ENCODE results near the gene HECW1. TPM values are rescaled to one million over a fixed set of nuclear protein-coding genes. Genes with fewer than 3 reads are reported as not detected.

The HECW1 gene
- polyA plus RNA-seq, 1 donor (not counting 4 experiments of a cell fraction or from before 2014, with no cell fraction given) = not detected

- TF ChIP-seq EZH2 (IDR thresholded peaks at IDR 0.05; ENCODE audit: low read length) (no peak), CTCF (optimal IDR thresholded peaks at IDR 0.05 in 1 of 3, IDR thresholded peaks at IDR 0.05 in 1 of 3, conservative IDR thresholded peaks at IDR 0.05 in 1 of 3; ENCODE audit: extremely low read depth in 1 of 3, insufficient read depth in 2 of 3, low read length in 3 of 3) (no peak)
- Histone ChIP-seq H3K9me3 (ENCODE audit: control insufficient read depth, low read depth, low read length) (no peaks in the 10 kb centered on the region), H3K4me2 (ENCODE audit: control insufficient read depth, extremely low read depth, insufficient read depth, low read depth, low read length) (no peak overlapping the region), H2AFZ (ENCODE audit: control insufficient read depth, low read length) (no peak overlapping the region), H3K9ac (ENCODE audit: control insufficient read depth, extremely low read depth, insufficient read depth, low read length) (no peak overlapping the region), H3K9me1 (ENCODE audit: control insufficient read depth, extremely low read depth, insufficient read depth, low read length) (no peaks in the 10 kb centered on the region), H3K27me3 (ENCODE audit: control insufficient read depth, extremely low read depth, insufficient read depth, low read length) (no peaks in the 10 kb centered on the region), H4K20me1 (ENCODE audit: control insufficient read depth, extremely low read depth, insufficient read depth, low read length) (no peaks in the 10 kb centered on the region), H3K27ac (ENCODE audit: control insufficient read depth, insufficient read depth, low read length) (no peak overlapping the region), H3K36me3 (ENCODE audit: control insufficient read depth in 2 of 2, extremely low read depth in 1 of 2, insufficient read depth in 2 of 2, low read length in 2 of 2) (no peaks in the 10 kb centered on the region), H3K4me3 (ENCODE audit: control insufficient read depth in 2 of 3, extremely low read depth in 1 of 3, insufficient read depth in 2 of 3, low read depth in 1 of 3, low read length in 3 of 3) (no peak overlapping the region), H3K4me1 (ENCODE audit: control insufficient read depth, extremely low read depth, insufficient read depth, low read length) (no peaks in the 10 kb centered on the region), H3K79me2 (ENCODE audit: control insufficient read depth, insufficient read depth, low read length) (no peaks in the 10 kb centered on the region)
- dilution Hi-C loops (cut with MboI; ENCODE audit: extremely low pct_ligation_motif_present, low sequenced_read_pairs) = no loop called here
- FAIRE-seq (no peak), DNase-seq (ENCODE audit: low read depth, low spot score) (no peak)
Observed at GRCh38 chr7:43431020-43431595, 318.7 kb downstream of the HECW1 start.

- no peaks in the 10 kb centered on the region for H3K36me3 ChIP-seq (ENCODE audit: control insufficient read depth in 2 of 2, extremely low read depth in 1 of 2, insufficient read depth in 2 of 2, low read length in 2 of 2)
- H3K9me1 ChIP-seq (ENCODE audit: control insufficient read depth, extremely low read depth, insufficient read depth, low read length) = no peaks in the 10 kb centered on the region
- H3K9ac ChIP-seq (ENCODE audit: control insufficient read depth, extremely low read depth, insufficient read depth, low read length) = no peak overlapping the region
- dilution Hi-C loops (cut with MboI; ENCODE audit: extremely low pct_ligation_motif_present, low sequenced_read_pairs) = no loop called here
- H3K4me3 ChIP-seq (ENCODE audit: control insufficient read depth in 2 of 3, extremely low read depth in 1 of 3, insufficient read depth in 2 of 3, low read depth in 1 of 3, low read length in 3 of 3) = no peak overlapping the region
- H3K27ac ChIP-seq (ENCODE audit: control insufficient read depth, insufficient read depth, low read length) = no peak overlapping the region
- TF ChIP-seq CTCF (optimal IDR thresholded peaks at IDR 0.05 in 1 of 3, IDR thresholded peaks at IDR 0.05 in 1 of 3, conservative IDR thresholded peaks at IDR 0.05 in 1 of 3; ENCODE audit: extremely low read depth in 1 of 3, insufficient read depth in 2 of 3, low read length in 3 of 3) (no peak), EZH2 (IDR thresholded peaks at IDR 0.05; ENCODE audit: low read length) (no peak)
- H3K79me2 ChIP-seq (ENCODE audit: control insufficient read depth, insufficient read depth, low read length) = no peaks in the 10 kb centered on the region
- no peaks in the 10 kb centered on the region for H3K9me3 ChIP-seq (ENCODE audit: control insufficient read depth, low read depth, low read length)
- FAIRE-seq (no peak), DNase-seq (ENCODE audit: low read depth, low spot score) (no peak)
- H4K20me1 ChIP-seq (ENCODE audit: control insufficient read depth, extremely low read depth, insufficient read depth, low read length) = no peaks in the 10 kb centered on the region
- no peaks in the 10 kb centered on the region for H3K27me3 ChIP-seq (ENCODE audit: control insufficient read depth, extremely low read depth, insufficient read depth, low read length)
- no peak overlapping the region for H3K4me2 ChIP-seq (ENCODE audit: control insufficient read depth, extremely low read depth, insufficient read depth, low read depth, low read length)
- no peak overlapping the region for H2AFZ ChIP-seq (ENCODE audit: control insufficient read depth, low read length)
- no peaks in the 10 kb centered on the region for H3K4me1 ChIP-seq (ENCODE audit: control insufficient read depth, extremely low read depth, insufficient read depth, low read length)
Observed at GRCh38 chr7:43433639-43434038, 321.2 kb downstream of the HECW1 start.

Measured in keratinocyte (primary cell).